Breast epithelium (tissue), 3 donors: ENCODE measurements around the gene OTULIN.

Source experiments
- POLR2A ChIP-seq: fragments of 450-650 bp; IDR thresholded peaks from one replicate; pipeline ENCODE4 v1.6.1; 2016; ENCODE audit warnings: antibody characterized with exemption, mild to moderate bottlenecking, moderate library complexity
- TF ChIP-seq, protein P1 (sequence below), 3 donors: fragments of 450-650 bp; IDR thresholded peaks; one replicate each; pipeline ENCODE4 v1.5.1; 2016 to 2017; ENCODE audit warnings: antibody characterized with exemption in 3 of 3, mild to moderate bottlenecking in 3 of 3, moderate library complexity in 3 of 3

DNA sequence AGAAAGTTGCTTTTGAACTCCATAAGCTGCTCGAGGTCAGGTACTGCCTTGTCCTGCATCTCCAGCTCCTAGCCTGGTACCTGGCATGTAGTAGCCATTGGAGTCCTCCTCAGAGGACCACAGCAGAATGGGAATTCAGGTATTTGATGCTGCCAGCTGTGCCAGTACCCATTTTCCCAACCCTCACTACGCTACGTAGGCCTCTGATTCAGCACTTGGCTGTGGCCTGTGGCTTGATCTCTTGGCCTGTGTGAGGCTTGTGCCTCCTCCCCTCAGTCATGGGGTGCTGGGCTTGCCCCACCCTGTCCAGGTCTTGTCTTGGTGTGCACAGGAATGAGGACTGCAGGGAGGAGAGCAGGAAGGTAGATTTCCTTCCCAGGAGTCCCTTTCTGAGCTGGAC lies 11.8 kb downstream of the OTULIN start:
- TF ChIP-seq, protein P1, sequence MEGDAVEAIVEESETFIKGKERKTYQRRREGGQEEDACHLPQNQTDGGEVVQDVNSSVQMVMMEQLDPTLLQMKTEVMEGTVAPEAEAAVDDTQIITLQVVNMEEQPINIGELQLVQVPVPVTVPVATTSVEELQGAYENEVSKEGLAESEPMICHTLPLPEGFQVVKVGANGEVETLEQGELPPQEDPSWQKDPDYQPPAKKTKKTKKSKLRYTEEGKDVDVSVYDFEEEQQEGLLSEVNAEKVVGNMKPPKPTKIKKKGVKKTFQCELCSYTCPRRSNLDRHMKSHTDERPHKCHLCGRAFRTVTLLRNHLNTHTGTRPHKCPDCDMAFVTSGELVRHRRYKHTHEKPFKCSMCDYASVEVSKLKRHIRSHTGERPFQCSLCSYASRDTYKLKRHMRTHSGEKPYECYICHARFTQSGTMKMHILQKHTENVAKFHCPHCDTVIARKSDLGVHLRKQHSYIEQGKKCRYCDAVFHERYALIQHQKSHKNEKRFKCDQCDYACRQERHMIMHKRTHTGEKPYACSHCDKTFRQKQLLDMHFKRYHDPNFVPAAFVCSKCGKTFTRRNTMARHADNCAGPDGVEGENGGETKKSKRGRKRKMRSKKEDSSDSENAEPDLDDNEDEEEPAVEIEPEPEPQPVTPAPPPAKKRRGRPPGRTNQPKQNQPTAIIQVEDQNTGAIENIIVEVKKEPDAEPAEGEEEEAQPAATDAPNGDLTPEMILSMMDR (IDR thresholded peaks at IDR 0.05) = no peak
- TF ChIP-seq POLR2A = no peak
